ENCODE data around the gene CAB39L.
"Not testable (repeated sequence)": the region's sequence is repeated elsewhere in the genome, so short reads cannot be mapped to it uniquely, and the experiment has no call there.

Gene CAB39L

GRCh38 chr13:49305792-49306425, 138.0 kb downstream of the CAB39L start:
- no peak for DNase-seq

GRCh38 chr13:49304763-49305700, 138.8 kb downstream of the CAB39L start:
- no peak for DNase-seq

- no peak for DNase-seq
Observed at GRCh38 chr13:49304356-49304755, 139.5 kb downstream of the CAB39L start.

GRCh38 chr13:49303533-49304252, 140.2 kb downstream of the CAB39L start:
- no peak for DNase-seq

- no peak for DNase-seq
Observed at GRCh38 chr13:49302817-49303216, 141.0 kb downstream of the CAB39L start.

GRCh38 chr13:49302222-49302621, 141.6 kb downstream of the CAB39L start:
- no peak for DNase-seq

GRCh38 chr13:49300739-49301589, 142.9 kb downstream of the CAB39L start:
- DNase-seq: peak; percentile 77

- no peak for DNase-seq
Observed at GRCh38 chr13:49300276-49300675, 143.6 kb downstream of the CAB39L start.

GRCh38 chr13:49298903-49299605, 144.8 kb downstream of the CAB39L start:
- DNase-seq: no peak

- no peak for DNase-seq
Observed at GRCh38 chr13:49298416-49298815, 145.4 kb downstream of the CAB39L start.

- no peak for DNase-seq
Observed at GRCh38 chr13:49297338-49297737, 146.5 kb downstream of the CAB39L start.

- no peak for DNase-seq
Observed at GRCh38 chr13:49296659-49297058, 147.2 kb downstream of the CAB39L start.

GRCh38 chr13:49295244-49295643, 148.6 kb downstream of the CAB39L start:
- DNase-seq: no peak

- not testable (repeated sequence) for DNase-seq
Observed at GRCh38 chr13:49294723-49295122, 149.1 kb downstream of the CAB39L start.

- DNase-seq: no peak
Observed at GRCh38 chr13:49292742-49293486, 150.9 kb downstream of the CAB39L start.

GRCh38 chr13:49288458-49288857, 155.4 kb downstream of the CAB39L start:
- DNase-seq: no peak

GRCh38 chr13:49287995-49288394, 155.9 kb downstream of the CAB39L start:
- no peak for DNase-seq

GRCh38 chr13:49279885-49280284, 164.0 kb downstream of the CAB39L start:
- DNase-seq: no peak

- no peak for DNase-seq
Observed at GRCh38 chr13:49279112-49279511, 164.8 kb downstream of the CAB39L start.

- peak; percentile 34 for DNase-seq
Observed at GRCh38 chr13:49278211-49278610, 165.7 kb downstream of the CAB39L start.

- no peak for DNase-seq
Observed at GRCh38 chr13:49272296-49272695, 171.6 kb downstream of the CAB39L start.

All from GDM1 (cell line).